ENCODE data around the gene CENPO.
"Not testable (repeated sequence)": the region's sequence is repeated elsewhere in the genome, so short reads cannot be mapped to it uniquely, and the experiment has no call there.

The CENPO gene

DNA sequence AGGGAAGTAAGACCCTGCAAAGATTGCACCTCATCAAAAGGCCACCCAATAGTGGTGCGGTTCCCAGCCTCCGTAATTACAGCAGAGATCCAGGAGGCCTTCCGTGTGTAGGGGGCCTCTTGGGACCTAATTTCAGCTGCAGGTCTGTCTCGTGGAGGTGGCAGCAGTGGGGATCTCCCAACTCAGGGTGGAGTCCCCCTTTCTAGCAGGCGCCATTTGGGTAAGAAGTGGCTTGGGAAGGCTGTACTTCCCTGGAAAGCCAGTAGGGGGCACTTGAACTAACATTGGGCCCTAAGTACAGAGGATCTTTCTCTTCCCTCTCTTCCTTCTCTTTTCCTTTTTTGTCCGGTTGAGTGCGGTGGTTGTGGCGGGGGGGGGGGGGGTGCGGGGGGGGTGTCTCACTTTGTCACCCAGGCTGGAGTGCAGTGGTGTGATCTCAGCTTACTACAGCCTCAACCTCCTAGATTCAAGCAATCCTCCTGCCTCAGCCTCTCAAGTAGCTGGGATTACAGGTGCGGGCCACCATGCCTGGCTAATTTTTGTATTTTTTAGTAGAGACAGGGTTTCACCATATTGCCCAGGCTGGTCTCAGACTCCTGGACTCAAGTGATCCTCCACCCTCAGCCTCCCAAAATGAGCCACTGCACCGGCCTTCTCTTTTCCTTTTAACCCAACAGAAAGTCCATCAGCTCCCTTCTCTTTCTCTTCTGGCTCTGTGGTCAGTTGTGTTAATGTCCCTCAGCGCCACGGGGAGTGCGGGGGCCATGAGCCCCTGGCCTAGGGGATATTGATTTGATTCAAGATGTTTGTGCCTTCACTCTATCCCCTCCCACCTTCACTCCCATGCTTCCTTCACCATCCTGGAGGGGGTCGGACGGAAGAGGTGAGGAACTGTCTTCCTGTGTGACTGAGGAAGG lies 32.0 kb downstream of the CENPO start:
- DNase-seq (ENCODE audit: low read depth), result peak; percentile 10

DNA sequence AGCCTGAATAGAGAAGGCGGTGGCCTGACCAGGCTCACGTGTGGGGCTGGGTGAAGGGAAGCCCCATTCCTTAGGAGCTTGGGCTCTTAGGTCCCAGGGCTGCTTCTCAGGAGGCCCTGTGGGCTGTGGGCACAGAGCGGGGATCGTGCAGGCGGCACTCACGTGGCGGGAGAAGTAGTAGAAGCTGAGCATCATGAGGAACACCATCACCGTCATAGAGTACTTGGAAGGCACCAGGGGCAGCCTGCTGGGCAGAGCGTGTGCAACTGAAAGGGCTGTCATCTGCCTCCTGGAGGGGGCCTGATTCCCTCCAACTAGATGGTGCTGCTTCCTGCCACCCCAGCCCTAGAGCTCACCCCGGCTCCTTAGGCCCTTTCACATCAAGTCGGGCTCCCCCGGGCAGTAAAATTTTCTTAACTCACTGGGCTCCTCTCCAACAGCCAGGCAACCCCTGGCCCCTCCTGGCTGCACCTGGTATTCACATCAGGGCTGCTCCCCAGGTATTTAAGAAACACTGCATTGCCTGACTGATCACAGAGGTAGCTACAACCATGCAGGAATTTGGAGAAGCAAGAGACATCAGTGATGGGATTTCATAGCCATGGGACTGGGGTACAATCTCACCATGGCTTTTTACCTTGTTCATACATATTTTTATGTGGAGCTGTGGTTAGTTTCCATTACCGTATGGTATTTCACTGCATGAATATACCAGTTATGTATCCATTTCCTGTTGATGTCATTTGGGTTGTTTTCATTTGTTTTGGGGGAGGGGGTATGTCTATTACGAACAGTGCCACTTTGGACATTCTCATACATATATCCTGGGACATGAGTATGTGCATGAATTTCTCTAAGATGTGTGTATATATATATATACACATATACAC lies 32.9 kb downstream of the CENPO start:
- DNase-seq (ENCODE audit: low read depth), result no peak

DNA sequence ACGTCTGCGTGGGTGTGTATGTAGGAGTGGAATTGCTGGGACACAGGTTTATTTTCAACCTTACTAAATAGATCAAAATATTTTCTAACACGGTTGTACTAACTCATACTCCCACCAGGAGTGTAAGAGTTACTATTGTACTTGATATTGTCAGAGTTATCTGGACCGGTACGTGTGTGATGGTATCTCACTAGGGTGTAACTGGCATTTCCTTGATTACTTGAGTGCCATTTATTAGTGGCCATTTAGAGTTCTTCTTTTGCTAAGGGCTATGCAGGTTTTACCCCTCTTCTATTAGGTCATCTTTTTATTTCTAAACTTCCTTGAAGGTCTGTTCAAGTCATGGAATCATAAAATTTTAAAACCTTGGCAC lies 33.5 kb downstream of the CENPO start:
- no peak for DNase-seq (ENCODE audit: low read depth)

DNA sequence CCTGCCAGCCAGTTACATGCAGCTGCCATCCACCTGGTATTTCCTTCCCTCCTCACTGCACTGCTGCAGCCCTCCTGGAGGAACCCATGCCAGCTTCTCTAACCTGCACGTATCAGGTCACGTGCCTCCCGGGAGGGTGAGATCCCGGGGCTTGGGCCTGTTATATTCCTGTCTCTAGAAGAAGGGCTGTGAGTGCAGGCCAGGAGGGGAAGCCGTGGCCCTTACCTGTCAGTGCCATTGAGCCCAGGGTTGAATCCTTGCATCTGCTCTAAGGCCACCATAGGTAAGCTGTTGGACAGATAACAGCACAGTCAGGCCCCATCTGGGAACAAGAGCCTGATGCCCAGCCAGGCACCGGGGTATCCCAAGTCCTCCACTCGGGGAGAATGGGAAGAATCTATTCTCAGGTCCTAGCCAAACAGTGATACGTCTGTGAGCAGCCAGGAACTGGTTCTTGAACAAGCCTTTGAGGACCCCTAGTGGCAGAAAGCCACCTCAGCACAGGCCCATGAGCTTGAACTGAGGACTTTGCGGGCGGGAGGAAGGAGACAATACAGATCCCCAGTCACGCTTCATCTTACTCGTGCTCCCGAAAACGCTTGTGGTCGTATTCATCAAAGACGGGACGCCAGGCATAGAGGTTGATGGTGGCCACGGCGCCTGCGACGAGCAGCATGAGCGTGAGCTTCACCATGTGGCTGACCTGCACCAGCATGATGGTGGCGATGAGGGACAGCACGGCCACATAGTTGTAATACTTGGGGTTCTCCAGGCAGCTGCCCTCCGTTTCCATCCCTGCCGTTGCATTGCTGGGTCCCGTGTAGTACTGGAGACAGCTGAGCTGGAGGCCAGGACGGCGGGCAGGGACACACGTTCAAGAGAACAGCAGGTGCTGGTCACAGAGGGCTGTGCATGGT lies 34.4 kb downstream of the CENPO start:
- peak; percentile 58 for DNase-seq (ENCODE audit: low read depth)

DNA sequence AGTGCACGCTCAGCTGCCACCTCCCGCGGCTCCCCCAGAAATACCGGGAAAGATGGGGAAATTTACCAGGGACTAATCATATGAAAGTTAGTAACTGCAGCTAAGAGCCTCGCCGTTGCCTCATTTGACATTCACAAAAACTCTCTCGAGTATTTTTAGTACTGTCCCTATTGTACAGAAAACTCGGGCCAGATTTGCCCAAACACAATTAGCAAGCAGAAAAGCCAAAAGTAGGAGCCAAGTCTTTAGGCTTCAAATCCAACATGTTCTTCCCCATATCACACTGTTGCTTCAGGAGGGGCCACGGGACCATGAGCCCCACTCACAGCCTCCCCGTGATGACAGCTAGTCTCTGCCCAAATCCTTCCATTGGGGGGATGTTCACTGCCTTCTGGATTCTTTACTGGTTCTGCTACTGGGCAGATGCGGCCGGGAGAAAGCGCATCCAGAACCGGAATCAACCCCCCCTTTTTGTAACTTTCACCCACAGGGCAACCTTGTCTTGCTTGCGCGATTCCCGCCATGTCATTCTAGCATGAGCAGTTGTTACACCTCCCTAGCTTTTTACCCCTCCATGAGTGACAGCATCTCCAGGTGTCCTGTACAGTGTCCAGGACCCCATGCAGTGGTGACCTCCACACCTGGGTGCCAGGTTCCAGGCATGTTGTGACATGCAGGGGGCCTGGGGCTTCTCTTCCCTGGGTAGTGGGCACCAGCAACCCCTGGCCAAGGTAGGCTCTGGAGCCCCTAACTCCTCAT lies 35.2 kb downstream of the CENPO start:
- DNase-seq (ENCODE audit: low read depth), result no peak

DNA sequence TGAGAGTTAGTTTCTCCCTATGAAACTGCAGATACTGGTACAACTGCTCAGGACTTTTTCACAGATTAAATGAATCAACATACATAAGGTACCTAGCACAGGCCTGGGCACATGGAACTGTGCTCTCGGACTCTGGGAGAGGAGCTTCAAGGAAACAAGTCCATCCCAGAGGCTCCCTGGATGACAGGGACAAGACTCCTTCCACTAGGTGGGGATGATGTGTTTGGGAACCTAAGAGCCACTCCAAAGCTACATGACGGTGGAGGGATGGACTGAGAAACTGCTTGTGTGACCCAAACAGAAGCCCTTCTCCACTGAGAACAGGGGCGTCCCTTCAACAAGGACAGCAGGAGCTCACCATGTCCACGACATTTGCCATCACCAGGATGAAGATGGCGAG lies 37.1 kb downstream of the CENPO start:
- no peak for DNase-seq (ENCODE audit: low read depth)

DNA sequence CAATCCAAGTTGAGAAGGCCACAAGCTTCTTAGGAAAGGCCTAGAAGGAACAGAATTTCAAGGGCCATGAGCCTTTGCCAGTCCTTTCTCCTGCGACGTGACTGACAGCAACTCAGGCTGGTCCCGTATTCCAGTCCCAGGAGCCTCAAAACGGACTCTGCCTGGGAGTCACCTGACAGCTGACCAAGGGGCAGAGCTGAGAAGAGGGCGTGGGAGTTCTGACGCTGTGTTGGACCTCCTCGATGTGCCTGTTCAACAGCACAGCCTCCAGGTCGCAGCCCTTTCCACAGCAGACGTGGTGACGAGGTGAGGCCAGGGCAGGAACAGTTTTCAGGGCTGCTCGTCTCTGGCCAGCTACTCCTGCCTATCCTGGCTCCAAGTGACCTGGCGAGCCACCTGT lies 37.6 kb downstream of the CENPO start:
- no peak for DNase-seq (ENCODE audit: low read depth)

DNA sequence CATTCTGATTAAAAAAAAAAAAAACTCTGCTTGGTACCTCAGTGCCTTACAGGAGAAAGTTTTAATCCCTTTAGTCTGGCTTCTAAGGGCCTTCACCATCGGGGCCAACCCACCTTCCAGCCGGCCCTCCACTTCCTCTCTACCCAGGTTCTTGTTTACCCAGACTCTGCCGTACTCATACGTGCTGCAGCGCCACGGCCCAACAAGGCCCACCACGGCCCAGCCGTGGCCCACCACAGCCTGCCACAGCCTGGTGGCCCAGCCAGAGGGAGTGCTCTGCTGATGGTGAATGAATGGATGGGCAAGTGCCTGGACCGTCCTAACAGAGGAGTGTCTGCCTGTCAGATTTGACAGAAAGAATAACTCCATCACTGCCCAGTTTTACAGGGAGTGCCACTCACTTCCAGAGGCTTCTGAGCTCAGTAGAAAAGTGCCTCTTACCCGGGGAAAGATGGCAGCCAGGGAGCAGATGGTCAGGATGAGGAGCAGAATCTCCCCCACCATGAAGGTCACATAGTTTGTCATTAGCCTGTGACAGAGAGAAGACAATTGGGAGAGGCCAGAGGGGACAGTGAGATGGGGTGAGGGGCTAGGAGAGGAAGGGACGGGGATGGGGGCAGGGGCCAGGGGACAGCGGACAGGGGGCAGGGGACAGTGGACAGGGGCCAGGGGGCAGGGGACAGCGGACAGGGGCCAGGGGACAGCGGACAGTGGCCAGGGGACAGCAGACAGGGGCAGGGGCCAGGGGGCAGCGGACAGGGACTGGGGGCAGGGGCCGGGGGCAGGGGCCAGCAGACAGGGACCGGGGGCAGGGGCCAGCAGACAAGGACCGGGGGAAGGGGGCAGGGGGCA lies 38.2 kb downstream of the CENPO start:
- DNase-seq (ENCODE audit: low read depth), result no peak

DNA sequence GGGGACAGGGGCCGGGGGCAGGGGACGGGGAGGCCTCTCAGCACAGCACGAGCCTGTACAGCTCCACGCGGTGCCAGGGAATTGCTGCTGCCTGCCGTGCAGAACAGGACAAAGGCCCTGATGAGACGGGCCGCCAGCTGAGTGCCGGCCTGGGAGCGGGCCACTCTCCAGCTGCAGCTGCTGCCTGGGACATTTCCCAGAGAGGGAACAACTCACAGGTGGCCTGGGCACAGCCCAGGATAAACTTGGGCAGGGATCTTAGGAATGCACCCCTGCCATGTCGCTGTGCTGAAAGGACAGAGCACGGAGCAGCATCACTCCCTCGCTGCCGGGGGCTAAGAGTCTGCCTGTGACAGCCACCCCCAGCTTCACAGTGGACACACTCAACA lies 38.8 kb downstream of the CENPO start:
- DNase-seq (ENCODE audit: low read depth), result no peak

DNA sequence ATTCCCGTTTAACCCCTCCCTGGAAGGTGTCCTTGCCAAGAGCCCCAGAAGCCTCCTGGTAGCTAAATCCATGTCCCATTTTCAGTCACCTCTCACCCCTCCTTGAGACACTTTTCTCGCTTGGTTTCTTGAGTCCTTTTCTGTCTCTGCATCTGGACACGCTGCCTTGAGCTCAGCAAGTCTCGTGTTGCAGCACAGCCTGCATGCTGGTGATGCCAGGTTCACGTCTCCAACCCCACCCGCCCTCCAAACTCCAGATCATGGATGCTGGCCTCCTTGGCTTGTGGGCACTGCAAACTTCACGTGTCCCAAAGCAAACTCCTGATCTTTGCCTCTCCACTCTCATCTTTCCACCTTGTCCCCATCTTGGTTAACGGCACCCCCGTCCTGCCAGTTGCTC lies 39.3 kb downstream of the CENPO start:
- DNase-seq (ENCODE audit: low read depth), result no peak

DNA sequence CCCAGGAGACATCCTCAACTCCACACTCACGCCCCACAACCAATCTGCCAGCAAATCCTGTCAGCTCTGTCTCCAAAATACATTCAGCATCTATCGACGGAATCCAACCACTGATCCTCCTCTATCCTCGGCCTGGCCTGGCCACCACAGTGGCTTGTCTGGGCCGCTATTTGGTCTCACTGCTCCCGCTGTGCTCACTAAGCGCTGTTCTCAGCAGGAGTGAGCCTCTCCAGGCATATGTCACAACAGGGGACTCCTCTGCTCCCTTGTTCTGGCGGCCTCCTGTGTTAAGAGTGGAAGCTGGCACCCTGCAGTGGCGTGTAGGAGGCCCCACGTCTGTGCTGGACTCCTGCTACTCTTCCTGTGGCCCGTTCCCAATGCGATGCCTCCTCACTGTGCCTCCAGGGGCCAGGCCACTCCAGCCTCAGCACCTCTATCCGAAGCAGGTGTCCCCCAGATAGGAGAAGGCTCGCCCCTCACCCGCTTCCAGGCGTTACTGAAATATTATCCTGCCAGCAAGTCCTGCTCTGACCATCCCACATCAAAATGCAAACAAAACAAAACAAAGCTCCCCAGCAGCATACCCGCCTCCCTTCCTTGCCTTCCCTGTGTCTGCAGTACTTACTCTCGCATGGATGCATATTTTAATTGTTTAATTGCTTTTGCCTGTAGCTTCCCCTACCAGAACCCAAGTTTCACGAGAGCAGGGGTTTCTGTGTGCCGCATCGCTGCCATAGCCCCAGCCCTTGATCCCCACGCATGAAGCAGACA lies 39.9 kb downstream of the CENPO start:
- no peak for DNase-seq (ENCODE audit: low read depth)

DNA sequence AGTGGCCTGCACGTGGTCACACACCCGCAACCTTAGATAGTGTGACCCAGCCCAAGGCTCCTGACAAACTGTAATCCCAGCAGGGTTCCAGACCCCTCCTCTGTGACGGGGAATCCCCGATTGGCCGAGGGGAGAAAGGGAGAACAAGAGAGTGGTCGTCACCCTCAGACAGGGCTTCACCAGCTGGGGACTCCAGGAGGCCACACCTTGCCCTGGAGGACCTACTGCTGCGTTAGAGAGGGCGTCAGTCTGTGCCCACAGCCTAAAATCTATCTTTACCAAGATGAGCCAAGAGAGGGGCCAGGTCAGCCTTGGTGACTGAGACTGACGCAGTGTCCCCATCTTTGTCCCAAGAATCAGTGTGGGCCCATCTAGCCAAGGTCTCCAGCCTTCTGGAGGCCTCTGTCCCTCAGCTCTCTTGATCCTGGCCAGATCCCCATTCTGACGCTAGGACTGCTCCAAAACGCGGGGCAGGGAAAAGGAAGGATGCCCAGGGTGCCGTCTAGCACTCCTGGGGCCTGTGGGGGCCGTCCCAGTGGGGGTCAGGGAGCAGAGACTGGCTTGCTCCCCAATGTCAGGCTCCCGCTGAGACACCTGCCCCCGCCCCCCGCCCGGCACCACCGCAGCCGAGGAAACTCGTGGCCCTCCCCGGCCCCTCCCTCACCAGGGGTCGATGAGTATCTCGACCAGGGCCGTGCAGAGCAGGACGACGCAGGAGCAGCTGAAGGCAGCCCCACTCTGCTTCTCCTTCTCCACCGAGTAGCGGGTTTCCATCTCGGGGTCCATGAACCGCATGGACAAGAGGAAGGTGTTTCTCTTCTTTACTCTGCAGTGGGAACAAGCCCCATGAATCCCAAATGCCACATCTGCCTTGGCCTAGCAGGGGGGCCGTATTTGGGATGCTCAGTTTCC lies 40.9 kb downstream of the CENPO start:
- DNase-seq (ENCODE audit: low read depth), result no peak

DNA sequence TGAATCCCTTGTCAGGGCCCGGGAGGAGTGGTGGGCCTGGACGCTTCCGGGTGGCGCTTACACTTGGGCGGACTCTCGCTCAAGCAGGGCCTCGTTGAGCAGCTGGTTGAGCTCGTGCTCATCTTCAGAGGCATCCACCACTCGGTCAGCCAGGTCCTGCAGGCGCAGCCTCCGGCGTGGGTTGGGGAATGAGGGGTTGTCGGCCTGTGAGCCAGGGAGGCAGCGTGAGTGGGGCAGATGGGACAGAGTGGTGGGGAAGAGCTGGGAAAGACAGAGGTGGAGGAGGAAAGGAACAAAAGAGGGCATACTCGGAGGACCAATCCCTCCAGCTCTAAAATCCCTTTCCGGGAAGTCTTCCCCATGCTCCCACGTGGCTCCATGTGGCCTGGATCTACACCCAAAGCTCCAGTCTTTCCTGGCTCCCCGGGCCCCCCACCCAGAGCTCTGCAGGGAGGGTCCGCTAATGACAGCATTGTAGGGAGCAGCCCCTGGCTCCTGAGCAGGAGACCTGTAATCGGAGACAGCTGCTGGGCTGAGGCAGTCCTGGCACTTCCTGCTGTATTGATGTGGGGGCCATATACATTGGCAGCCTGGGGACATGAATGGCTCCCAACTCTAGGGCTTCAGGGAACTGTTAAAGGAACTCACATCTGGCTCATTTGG lies 41.6 kb downstream of the CENPO start:
- DNase-seq (ENCODE audit: low read depth), result no peak

DNA sequence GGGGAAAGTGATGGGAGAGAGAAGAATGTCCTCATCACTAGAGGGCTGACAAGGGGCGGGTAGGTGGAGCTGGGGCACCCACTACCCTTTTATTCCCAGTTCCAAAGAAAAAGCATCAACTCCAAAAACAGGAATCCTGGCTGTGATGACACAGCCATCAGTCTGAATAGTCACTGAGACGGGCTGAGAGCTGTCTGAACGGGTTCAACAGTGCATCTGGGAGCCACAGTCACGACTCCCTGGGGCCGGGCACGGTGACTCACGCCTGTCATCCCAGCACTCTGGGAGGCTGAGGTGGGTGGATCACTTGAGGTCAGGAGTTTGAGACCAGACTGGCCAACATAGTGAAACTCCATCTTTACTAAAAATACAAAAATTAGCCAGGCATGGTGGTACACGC lies 42.2 kb downstream of the CENPO start:
- not testable (repeated sequence) for DNase-seq (ENCODE audit: low read depth)

DNA sequence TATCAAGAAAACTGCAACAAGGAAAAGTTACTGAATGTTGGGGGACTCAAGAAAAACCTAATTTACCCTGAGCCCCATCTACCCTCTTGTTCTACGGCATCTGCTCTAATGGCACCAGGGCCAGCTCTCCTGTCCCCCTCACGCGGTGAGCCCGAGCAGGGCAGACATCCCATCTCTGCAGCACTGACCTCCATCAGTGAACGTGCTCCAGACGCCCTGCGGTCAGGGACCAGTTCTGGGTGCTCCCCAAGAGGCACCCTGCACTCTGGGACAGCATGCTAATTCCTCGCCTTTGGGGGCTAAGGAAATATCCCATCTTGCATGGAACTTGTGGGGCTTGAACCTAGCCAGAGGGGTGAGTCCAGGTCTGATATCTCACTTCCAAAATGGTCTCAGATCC lies 43.0 kb downstream of the CENPO start:
- DNase-seq (ENCODE audit: low read depth), result no peak

DNA sequence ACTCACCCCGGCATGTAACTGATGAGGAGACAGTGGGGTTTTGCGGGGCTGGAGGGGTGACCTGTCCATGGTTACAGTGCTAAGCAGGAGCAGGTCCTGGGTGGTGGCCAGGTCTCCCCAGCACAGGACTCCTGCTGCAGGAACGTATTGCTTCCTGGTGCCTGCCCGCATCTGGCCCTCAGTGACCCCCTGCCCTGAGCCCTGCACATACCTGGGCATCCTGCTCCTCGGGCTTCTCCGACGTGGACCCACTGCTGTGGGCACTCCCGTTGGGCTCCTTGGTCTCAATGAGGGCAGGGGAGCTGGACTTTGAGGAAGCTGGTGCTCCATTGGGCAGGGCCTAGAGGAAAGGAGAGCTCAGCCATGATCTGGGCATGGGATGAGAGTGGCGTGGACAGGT lies 43.5 kb downstream of the CENPO start:
- no peak for DNase-seq (ENCODE audit: low read depth)

DNA sequence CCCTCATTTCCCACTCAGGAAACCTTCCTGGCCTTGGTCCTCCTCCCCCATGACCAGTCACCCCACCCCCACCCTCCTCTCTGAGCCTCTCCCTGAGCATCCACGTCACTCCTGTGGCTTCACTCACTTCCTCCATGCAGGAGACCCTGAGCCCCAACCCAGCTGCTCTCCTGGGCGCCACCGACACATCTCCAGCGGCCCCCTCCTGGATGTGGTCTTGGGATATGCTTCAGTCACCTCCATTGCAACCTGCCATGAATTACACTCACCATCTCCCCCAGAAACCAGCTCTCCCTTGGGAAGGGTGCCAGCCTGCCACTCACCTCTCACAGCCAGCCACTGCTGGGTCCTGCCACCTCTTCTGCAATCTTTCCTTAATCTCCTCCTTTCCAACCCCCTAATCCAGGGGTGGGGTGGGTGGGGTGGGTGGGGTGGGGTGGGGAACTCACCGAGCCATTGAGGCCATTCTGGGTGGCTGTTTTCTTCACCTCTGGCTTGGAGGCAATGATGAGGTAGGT lies 44.8 kb downstream of the CENPO start:
- DNase-seq (ENCODE audit: low read depth), result no peak

DNA sequence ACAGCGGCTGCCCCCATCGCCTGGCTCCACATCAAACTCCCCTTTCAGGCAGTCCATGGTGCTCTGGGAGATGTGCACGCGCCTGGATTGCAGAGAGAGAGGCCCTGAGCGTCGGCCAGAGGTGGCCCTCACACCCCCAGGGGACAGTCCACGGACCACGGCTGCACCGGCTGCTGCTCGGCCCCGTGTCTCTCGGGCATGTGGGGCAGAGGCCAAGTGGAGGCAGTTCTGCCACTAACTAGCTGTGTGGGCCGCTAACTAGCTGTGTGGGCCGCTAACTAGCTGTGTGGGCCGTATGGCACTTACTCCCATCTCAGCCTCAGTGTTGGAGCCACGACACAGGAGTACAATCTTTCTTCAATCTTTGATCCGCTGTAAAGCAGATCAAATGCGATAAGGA lies 45.3 kb downstream of the CENPO start:
- no peak for DNase-seq (ENCODE audit: low read depth)

All from stimulated activated CD4-positive, alpha-beta T cell treated with anti-CD3 and anti-CD28 coated beads, Interleukin-2, amount 100 ng/mL, for 4 hours (primary cell).